Erythroblast (primary cell): ENCODE results near the gene TEDC2.

ENCODE experiments used
- DNase-seq, 2 experiments: peaks; one replicate each; lab custom pipeline; 2025; lab: John Stamatoyannopoulos, UW
- GATA1 ChIP-seq: IDR thresholded peaks from 2 replicates; pipeline ENCODE4 v1.6.1; 2011; ENCODE audit warnings: low read depth, mild to moderate bottlenecking, control low read depth, low read length, moderate library complexity
- POLR2A ChIP-seq: IDR thresholded peaks from 2 replicates; pipeline ENCODE4 v1.6.1; 2011; ENCODE audit warnings: mild to moderate bottlenecking, low read length

The TEDC2 gene

GRCh38 chr16:2496223-2497115 is 36.6 kb downstream of the TEDC2 start:
- no peak for DNase-seq
- TF ChIP-seq GATA1, result no peak
- TF ChIP-seq POLR2A, result no peak

GRCh38 chr16:2497116-2497630 is 37.3 kb downstream of the TEDC2 start:
- peak; percentile 56 to 61 for DNase-seq
- TF ChIP-seq POLR2A, result no peak
- no peak for TF ChIP-seq GATA1

GRCh38 chr16:2497695-2498484 is 38.0 kb downstream of the TEDC2 start:
- TF ChIP-seq POLR2A (no peak), GATA1 (no peak)
- DNase-seq, result no peak

- DNase-seq, result no peak
- no peak for TF ChIP-seq POLR2A
- TF ChIP-seq GATA1, result no peak
These were observed 38.8 kb downstream of the TEDC2 start for GRCh38 chr16:2498531-2499253.

- no peak for TF ChIP-seq GATA1
- no peak for TF ChIP-seq POLR2A
- DNase-seq, result no peak
These were observed 39.5 kb downstream of the TEDC2 start for GRCh38 chr16:2499454-2499853.

DNA sequence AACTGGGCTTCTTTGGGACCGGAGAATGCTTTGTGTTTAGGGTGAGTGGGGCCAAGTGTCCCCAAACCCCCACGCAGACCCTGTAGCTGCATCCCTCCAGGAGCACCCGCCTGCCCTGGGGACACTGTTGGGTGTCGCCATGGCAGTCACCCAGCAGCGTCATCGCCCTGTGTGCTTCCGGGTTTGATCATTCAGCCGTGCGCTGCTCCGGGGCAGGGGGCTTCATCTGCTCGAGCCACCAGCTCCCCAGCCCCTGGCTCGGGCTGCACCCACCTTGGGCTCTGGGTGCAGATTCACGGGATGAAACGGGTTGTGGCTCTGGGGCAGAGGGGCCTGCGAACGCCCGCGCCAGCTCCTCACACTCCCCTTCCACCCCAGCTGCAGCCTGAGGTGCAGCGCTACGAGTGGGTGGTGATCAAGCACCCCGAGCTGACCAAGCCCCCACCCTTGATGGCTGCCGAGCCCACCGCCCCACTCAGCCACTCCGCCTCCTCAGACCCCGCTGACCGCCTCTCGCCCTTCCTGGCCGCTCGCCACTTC is 40.1 kb downstream of the TEDC2 start:
- TF ChIP-seq GATA1 (no peak), POLR2A (no peak)
- DNase-seq, result no peak

DNA sequence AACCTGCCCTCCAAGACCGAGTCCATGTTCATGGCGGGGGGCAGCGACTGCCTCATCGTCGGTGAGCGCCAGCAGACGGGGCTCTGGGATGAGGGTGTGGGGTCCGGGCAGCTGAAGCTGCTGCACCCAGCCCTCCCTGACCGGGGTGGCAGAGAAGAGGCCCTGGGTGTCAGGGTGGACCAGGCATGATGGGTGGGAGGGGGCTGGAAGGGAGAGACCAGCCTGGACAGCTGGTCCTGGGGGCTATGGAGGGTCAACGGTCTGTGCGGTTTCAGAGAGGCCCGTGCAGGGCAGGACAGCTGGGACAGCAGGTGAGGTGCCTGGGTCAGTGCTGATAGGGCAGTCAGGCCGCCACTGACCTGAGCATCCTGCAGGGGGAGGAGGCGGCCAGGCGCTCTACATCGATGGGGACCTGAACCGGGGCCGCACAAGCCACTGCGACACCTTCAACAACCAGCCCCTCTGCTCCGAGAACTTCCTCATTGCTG is 40.6 kb downstream of the TEDC2 start:
- no peak for DNase-seq
- TF ChIP-seq POLR2A (no peak), GATA1 (no peak)

GRCh38 chr16:2500918-2501750 is 41.2 kb downstream of the TEDC2 start:
- no peak for TF ChIP-seq GATA1
- no peak for TF ChIP-seq POLR2A
- peak; percentile 82 to 91 for DNase-seq

- TF ChIP-seq POLR2A (no peak), GATA1 (no peak)
- DNase-seq, result no peak
These were observed 42.3 kb downstream of the TEDC2 start for GRCh38 chr16:2501946-2502895.

GRCh38 chr16:2505695-2506094 is 45.8 kb downstream of the TEDC2 start:
- TF ChIP-seq GATA1, result no peak
- no peak for TF ChIP-seq POLR2A
- DNase-seq, result no peak

DNA sequence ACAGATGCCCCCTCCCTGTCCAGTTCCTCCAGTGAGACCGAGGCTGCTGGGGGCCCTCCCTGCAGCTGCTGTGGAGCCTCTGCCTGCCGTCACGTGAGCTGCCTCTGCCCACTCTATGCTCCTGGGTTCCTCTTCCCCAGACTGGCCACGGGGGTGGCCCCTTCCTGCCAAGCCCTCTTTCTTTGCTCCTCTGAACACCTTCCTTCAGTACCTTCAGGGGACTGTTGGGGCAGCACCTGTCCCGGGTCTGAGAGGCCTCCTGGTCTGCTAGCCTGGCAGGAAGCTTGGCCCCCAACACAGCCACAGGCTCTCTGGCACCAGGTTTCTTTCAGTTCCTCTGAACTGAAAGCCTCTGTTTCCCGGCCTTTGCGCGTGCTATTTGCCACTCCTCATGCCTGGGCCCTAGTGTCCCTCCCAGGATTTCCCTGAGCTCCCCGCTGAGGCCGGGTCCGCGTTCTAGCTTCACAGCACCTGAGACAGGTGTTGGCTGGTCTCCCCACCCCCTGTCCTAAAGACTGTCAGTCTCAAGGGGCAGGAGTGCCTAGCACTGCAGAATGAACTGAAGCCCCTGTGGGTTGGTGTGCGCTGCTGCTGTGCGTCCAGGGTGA is 47.2 kb downstream of the TEDC2 start:
- no peak for DNase-seq
- TF ChIP-seq GATA1 (no peak), POLR2A (no peak)
